Brain pericyte (primary cell): ENCODE data around the gene COL5A1.

Experiments
- DNase-seq: peaks from one replicate; pipeline ENCODE4 v3.0.0-alpha.2; 2012; ENCODE audit warnings: low read depth, low spot score

COL5A1 gene

DNA sequence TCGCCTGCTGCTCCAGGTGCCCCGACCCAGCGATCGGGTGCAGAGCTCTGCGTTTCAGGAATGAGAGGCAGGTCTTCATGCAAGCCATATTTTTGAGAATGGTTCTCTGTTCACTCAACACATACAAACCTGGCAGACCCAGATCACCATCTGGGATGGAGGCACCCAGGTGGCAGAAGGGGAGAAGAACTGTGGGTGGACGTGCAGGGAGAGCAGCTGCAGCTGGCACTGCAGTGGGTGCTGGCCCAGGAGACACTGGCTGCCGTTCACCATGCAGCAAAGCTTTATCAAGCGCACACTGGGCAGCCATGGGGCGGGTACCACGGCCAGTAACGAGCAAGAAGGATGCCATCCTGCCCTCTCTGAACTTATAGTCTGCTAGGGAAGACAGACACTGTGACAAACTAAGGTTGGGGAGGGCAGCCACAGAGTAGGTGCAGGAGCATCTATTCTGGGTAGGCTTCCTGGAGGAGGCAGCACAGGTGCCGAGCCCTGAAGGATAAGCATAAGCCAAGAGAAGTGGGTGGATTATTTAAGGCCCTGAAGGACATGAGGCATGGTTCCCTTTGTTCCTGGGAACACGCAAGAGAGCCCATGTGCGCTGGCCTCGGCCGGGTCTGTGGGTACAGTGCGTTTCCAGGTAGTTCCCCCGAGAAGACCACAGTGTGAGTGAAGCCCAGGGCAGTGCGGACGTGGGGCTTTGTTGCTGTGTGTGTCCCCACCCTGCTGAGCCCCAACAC is 192.8 kb downstream of the COL5A1 start:
- no peak for DNase-seq

DNA sequence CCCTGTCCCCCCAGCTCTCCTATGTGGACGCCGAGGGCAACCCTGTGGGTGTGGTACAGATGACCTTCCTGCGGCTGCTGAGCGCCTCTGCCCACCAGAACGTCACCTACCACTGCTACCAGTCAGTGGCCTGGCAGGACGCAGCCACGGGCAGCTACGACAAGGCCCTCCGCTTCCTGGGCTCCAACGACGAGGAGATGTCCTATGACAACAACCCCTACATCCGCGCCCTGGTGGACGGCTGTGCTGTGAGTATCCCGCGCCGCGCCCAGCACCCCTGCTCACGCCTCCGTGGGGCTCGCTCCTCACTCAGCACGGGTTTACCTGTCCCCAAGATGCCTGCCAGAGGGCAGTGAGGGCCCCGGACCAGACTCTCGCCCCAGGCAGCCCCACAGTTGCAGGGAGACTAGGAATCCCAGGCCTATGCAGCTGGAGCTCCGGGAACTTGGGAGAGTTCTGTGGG is 193.4 kb downstream of the COL5A1 start:
- DNase-seq = no peak

DNA sequence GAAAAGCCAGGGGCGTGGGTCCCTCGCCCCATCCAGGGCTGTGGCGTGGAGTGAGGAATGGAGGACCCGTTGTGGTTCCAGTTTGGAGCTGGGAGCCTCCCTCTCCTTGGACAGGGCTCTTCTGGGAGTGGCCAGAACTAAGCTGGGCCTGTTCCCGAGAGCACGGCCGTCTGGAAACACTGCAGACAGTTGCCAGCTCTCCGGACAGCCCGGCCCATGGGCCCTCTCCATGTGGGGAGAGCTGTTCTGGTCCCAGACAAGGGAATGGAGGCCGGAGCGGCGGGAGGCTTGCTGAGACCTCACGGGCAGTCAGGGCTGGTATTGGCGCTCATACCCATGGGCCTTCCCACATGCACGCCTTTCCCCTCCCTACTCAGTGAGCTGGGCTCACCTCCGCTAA is 193.8 kb downstream of the COL5A1 start:
- no peak for DNase-seq

DNA sequence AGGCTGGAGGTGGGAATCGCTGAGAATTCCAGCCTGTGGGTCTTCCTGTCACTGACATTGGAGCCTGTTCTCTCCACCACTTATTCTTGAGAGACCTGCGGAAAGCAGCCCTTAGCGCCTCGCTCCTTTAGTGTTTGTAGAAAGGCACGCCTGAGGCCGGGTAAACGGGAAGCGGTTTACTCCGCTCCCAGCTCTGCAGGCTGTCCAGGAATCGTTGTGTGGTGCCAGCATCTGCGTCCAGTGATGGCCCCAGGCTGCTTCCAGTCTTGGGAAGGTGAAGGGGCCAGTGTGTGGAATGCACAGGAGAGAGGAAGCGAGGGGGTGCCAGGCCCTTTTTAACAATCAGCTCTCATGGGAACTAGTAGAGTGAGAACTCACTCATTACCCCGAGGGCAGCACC is 194.4 kb downstream of the COL5A1 start:
- no peak for DNase-seq

DNA sequence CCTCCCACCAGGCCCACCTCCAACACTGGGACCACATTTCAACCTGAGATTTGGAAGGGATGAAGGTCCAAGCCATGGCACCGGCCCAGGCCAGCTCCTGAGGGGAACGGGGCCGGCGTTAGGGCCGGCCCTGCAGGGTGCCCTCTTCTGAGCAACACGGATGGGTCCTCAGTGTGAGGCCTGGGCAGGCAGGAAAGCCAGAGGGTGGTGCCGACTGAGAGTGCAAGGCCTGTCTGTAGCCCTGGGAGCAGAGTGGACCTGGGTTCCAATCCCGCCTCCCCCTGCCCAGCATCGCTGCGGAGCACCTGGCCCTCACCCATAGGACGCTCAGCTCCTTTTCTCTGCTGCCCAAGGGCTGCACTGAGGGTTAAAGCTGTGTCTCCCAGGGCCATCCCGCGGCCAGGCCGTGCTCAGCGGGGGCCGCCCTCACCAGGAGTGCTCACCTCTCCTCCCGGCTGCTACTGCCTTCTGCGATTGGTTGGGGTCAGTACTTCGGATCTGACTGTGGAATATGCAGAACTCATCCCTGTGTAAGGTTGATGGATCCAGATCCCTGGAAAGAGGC is 194.9 kb downstream of the COL5A1 start:
- DNase-seq = no peak

DNA sequence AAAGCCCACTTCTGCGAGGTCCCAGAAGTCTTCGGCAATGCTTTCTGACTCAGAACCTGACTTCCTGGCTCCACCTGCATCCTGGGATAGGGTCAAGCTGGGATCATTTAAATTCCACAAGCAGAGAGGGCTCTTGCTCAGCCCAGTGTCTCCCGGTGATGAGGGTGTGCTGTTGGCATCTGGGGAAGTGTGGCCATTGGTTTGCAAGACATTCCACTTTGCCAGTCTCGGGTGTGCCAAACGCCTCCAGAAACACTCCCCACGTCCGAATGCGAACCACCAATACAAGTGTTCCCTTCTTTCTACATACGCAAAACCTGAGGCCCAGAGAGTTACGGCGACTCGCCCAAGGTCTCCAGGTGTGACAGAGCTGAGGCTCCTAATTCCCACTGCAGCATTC is 195.9 kb downstream of the COL5A1 start:
- no peak for DNase-seq

DNA sequence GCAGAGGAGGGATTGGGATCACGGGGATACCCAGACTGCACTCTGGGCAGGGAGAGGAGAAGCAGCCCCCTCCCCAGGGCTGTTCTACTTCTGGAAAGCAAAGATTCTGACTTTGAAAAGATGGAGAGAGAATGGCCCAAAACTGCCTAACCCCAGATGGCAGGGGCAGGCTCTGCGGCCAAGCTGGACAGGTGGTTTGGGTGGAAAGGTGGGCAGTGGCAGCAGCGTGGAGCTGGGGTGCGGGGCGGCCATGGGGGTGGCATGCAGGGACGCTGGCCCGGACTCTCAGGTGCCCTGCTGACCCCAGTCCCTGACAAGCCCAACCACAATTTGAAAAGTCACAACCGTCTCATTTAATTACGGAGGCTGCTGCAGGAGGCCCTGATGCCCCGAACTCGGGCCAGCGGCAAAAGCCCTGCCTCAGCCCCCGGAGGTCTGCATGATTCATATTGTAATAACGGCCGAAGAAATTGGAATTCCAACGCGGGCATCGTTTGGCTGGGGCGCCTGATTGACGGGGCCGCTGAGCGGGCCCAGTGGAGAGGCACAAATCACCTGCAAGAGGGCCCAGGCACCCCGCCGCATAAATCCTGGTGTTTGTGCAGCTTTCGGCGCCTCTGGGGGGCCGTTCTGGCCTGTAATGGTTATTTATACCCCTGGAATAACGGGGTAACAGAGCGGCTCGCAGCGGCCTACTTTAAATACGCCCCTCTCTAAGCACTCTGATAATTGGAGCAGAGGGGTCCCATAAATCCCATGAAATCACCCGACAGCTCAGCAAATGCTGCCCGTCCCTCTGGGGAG is 197.2 kb downstream of the COL5A1 start:
- DNase-seq = no peak

DNA sequence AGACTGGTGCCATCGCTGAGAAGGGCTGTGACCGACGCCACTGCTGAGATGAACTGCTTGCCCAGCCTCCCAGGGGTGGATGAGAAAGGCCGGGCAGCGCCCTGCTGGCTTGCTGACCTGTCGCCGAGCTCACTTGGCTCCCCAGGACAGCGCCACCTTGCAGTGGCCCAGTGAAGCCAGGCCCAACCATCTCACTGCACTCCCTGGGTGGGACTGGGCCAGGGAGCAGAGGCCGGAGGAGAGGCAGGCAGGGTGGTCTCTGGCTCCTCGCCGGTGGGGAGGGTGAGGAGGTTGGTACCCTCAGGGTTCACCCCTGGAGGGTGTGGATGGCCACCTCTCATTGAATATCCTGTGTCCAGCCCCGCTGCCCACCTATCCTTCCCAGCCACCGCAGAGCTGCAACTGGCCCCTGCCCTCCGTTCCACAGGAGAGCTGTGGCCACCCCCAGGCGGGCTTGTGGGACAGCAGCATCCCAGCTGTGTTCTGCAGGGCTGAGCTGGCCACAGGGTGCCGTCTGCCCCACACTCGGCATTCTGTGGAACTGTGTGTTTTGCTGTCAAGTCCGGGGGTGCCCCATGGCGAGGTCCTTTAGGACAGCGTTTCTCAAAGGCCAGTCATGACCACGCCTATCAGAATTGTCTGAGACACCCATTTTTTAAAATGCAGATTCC is 198.0 kb downstream of the COL5A1 start:
- no peak for DNase-seq

DNA sequence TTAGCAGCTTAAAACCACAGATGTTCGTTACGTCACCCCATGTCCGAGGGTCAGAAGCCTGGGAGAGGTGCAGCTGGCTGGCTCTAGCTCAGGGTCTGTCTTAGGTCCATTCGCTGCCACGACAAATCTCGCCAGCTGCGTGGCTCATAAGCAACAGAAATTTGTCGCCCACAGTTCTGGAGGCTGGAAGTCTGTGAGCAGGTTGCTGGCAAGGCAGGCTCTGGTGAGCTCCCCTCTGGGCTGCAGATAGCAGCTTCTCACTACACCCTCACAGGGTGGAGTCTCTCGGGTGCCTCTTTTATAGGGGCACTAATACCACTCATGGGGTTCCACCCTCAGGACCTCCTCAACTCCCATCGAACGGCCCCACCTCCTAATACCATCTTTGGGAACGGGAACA is 198.9 kb downstream of the COL5A1 start:
- no peak for DNase-seq

DNA sequence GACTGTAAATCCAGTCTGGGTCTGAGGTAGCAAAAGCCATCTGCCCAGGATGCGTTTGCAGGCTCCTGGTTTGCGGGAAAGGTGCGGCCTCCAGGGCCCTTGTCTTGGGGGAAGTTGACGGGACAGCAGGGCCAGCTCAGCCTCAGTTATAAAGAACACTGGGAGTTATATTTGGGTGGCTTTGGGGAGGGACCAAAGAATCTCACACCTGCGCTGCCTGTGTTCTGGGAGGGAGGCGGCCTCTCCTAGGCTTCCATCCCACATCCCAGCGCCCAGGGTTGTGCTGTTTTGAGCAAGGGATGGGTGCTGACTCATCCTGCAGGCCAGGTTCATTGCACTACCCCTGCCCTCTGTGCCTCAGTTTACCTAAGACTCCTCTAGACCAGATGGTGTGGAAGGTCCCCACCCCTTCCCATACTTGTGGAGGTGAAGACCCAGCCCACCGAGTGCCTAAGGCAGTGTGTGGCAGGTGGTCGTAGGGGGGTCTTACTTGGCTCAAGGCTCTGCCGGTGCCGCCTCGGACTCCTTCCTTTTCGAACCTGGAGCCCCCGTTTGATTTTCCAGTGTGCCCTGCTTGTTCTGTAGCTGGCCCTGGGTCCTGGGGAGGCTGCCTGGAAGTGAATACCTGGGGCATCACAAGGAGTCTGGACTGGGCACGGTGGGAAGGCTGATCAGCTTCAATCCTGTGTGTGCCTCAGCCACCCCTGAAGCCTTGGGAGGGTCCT is 199.7 kb downstream of the COL5A1 start:
- DNase-seq = no peak

DNA sequence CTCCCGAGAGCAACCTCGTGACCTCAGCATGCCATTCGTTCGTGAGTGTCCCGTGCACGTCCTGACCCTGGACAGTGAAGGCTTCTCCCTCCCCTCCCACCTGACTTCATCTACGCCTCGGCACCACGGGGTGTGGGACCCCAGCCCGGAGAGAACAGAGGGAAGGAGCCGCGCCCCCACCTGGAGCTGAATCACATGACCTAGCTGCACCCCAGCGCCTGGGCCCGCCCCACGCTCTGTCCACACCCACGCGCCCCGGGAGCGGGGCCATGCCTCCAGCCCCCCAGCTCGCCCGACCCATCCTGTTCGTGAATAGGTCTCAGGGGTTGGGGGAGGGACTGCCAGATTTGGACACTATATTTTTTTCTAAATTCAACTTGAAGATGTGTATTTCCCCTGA is 200.7 kb downstream of the COL5A1 start:
- DNase-seq = no peak

DNA sequence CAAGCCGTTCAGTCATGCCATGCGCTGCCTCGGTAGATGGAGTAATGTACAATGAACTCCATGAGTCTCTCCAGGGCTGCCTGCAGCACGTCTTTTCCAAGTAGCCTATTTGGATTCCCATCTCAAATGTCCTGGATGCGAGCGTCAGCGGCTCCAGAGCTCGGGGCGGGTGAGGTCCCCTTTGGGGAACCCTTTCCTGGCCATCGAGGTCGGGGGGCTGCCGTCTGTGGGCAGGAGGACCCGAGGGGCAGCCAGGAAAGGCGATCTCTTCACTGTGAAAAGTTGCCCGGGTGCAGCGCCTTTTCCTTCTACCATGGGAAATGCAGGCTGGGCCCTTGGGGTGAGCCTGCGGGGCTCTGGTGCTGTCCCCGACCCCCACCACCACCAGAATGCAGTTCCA is 202.1 kb downstream of the COL5A1 start:
- DNase-seq = no peak

DNA sequence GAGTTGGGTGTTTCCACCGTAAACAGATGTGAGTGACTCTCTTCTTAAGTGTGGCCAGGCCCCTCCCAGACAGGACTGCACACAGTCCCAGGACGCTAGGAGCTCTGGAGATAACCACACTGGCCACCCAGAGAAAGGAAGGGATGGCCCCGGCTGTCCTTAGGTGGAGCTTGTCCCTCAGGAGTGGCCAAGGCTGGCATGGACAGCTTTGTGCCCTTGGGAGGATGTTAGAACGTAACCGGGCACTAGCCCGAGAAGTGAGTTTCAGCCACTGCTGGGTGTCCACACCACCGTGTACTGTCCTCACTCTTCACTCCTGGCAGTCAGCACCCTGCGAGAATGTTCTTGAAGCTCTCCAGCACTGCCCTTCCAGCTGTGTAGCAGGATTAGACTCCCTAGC is 203.2 kb downstream of the COL5A1 start:
- DNase-seq = no peak

DNA sequence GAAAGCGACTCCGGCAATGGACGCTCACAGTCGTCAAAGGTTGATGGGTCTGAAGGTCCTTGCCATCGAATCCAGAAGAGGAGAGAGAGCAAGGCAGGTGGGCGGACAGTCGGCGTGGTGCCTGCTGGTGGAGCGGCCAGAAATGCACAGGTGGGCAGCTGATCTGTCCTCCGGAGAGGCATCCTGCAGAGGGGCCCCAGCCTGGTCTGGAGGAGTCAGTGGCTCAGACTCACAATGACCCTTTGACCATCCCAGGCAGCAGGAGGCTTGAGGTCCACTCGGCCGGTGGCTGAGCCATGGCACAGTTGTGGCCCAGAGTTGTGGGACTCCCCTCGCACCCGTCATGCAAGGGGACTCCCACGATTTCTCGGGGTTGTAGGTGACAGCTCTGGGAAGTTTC is 204.6 kb downstream of the COL5A1 start:
- DNase-seq = no peak

DNA sequence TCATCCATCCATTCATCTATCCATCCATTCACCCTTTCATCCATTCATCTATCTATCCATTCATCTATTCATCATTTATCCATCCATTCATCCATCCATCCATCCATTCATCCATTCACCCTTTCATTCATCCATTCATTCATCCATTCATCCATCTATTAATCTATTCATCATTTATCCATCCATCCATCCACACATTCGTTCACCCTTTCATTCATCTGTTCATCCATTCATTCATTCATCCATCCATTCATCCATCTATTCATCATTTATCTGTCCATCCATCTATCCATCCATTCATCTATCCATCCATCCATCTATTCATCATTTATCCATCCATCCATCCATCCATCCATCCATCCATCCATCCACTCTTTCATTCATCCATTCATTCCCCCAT is 205.1 kb downstream of the COL5A1 start:
- no peak for DNase-seq

DNA sequence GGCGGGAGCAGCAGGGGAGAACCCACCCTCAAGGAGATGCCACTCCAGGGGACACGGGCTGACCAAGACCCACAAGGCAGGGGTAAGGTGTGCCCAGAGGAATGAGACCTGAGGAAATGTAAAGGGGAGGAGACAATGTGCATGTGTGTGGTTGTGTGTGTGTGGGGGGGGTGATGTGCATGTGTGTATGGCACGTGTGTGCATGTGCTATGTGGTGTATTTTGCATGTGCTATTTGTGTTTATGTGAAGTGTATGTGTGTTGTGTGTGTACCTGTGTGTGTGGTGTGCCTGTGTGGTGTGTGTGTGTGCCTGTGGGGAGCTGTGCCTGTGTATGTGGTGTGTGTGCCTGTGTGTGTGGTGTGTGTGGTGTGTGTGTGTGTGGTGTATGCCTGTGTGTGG is 205.5 kb downstream of the COL5A1 start:
- no peak for DNase-seq

DNA sequence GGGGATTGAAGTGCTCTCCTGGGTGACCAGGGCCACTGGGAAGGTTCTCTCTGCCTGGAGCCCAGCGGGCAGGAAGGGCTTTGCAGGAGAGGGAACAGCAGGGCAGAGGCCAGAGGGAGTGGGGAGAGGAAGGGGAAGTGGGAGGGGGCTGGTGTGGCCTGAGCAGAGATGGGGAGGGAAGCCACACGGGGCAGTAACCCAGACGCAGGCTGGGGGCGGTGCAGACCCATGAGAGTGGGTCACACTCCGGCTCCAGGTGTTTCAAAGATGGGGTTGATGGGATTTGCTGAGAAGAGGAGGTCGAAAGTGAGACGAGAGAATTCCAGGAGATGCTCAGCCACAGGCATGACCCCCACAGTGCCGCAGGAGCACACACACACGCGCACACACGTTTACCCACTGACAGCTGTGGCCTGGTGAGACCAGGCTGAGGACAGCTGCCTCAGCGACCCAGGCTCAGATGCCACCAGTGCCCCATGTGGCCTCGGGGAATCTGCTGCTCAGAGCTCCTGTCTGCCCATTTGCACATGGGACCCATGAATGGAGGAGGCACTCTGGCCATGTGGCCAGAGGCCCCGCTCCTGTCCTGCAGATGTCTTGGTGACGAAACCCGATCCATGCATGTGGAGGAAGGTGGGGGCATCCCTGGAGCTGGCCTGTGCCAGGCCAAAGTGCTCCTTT is 206.3 kb downstream of the COL5A1 start:
- no peak for DNase-seq

DNA sequence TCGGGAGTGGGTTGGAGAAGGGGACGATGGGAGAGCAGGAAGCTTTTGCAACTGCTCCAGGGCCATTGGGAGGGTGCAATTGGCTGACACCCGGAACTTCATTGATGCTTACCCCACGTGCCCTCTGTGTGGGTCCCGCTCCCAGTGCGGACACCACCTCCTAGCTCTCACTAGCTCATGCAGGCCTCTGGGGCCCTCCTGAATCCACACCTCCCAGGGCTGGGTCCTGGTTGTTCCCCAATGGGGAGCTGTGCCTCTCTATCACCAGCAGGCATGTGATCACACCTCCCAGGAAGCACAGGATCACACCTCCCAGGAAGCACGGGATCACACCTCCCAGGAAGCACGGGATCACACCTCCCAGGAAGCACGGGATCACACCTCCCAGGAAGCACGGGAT is 206.9 kb downstream of the COL5A1 start:
- no peak for DNase-seq

DNA sequence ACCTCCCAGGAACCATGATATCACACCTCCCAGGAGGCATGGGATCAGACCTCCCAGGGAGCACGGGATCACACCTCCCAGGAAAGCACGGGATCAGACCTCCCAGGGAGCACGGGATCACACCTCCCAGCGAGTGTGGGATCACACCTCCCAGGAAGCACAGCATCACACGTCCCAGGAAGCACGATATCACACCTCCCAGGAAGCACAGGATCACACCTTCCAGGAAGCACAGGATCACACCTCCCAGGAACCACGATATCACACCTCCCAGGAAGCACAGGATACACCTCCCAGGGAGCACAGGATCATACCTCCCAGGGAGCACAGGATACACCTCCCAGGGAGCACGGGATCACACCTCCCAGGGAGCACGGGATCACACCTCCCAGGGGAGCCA is 209.0 kb downstream of the COL5A1 start:
- no peak for DNase-seq

DNA sequence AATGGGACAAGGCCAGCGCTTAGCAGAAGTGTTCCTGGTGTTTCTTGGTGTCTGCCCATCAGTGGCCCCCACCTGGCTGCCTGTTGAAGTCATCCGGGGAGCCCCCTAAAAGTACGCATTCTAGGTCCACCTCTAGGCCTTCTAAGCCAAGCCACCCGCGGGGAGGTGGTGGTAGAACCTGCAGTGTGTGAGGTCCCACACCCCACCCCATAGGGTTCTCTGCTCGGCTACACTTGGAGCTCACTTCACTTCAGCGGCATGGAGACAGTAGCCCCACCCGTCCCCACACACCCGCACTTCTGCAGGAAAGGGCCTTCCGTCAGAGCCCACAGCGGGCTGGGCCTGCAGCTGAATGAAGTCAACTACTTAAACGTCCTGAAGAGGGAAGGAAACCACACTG is 209.4 kb downstream of the COL5A1 start:
- no peak for DNase-seq
